Activated effector memory CD4-positive, alpha-beta T cell treated with anti-CD3 and anti-CD28 coated beads, Interleukin-2, amount 50 U/mL, for 16 hours (primary cell): ENCODE measurements around the gene SRGAP2C.
A peak's percentile ranks its signal among the peaks of the same experiment; 100 is the strongest.
"Not testable (repeated sequence)": the region's sequence is repeated elsewhere in the genome, so short reads cannot be mapped to it uniquely, and the experiment has no call there.

Experiments
- DNase-seq: peaks from one replicate; pipeline ENCODE4 v3.0.0-alpha.2; 2020

The SRGAP2C gene

GRCh38 chr1:121184290-121185127 is at the start of gene SRGAP2C, which contains the start of gene FAM72B:
Gene SRGAP2C (plus strand): TSS chr1:121184975. CDS start chr1:121187447, 2,472 bp downstream.
Gene FAM72B (minus strand): TSS chr1:121184340. CDS start chr1:121183489, 851 bp downstream.
- DNase-seq = peak; percentile 96

- not testable (repeated sequence) for DNase-seq
Observed at GRCh38 chr1:121140393-121140792, 44.4 kb upstream of the SRGAP2C start.

- not testable (repeated sequence) for DNase-seq
Observed at GRCh38 chr1:121148489-121149190, 36.1 kb upstream of the SRGAP2C start.

- not testable (repeated sequence) for DNase-seq
Observed at GRCh38 chr1:121151294-121151693, 33.5 kb upstream of the SRGAP2C start.

- not testable (repeated sequence) for DNase-seq
Observed at GRCh38 chr1:121152788-121153187, 32.0 kb upstream of the SRGAP2C start.

GRCh38 chr1:121154811-121155210 is 30.0 kb upstream of the SRGAP2C start:
- DNase-seq = not testable (repeated sequence)

- DNase-seq = not testable (repeated sequence)
Observed at GRCh38 chr1:121155671-121156358, 29.0 kb upstream of the SRGAP2C start.

GRCh38 chr1:121156958-121157603 is 27.7 kb upstream of the SRGAP2C start:
- DNase-seq = not testable (repeated sequence)

GRCh38 chr1:121157609-121158008 is 27.2 kb upstream of the SRGAP2C start:
- DNase-seq = not testable (repeated sequence)

GRCh38 chr1:121160118-121160517 is 24.7 kb upstream of the SRGAP2C start:
- not testable (repeated sequence) for DNase-seq

- DNase-seq = not testable (repeated sequence)
Observed at GRCh38 chr1:121161199-121161901, 23.4 kb upstream of the SRGAP2C start.

GRCh38 chr1:121163850-121164757 is 20.7 kb upstream of the SRGAP2C start:
- DNase-seq = not testable (repeated sequence)

GRCh38 chr1:121165296-121165695 is 19.5 kb upstream of the SRGAP2C start:
- not testable (repeated sequence) for DNase-seq

- DNase-seq = not testable (repeated sequence)
Observed at GRCh38 chr1:121167225-121167738, 17.5 kb upstream of the SRGAP2C start.

GRCh38 chr1:121168152-121168668 is 16.6 kb upstream of the SRGAP2C start:
- not testable (repeated sequence) for DNase-seq

GRCh38 chr1:121176649-121177048 is 8.1 kb upstream of the SRGAP2C start:
- DNase-seq = not testable (repeated sequence)

- DNase-seq = not testable (repeated sequence)
Observed at GRCh38 chr1:121178197-121178596, 6.6 kb upstream of the SRGAP2C start.

- peak; percentile 57 for DNase-seq
Observed at GRCh38 chr1:121183867-121184266, 908 bp upstream of the SRGAP2C start.

GRCh38 chr1:121185140-121185708 is 449 bp downstream of the SRGAP2C start:
- DNase-seq = peak; percentile 61

GRCh38 chr1:121186191-121186590 is 1.4 kb downstream of the SRGAP2C start:
- DNase-seq = not testable (repeated sequence)
